Measurements from ENCODE around the gene OR4X1.

GRCh38 chr11:48244804-48245203, 18.9 kb upstream of the OR4X1 start, which contains the start of gene OR4X2:
- TF ChIP-seq POLR2A (IDR thresholded peaks at IDR 0.05) (no peak), CTCF (IDR thresholded peaks at IDR 0.05) (no peak)
